SK-N-SH (cell line): ENCODE results near the gene C1orf50. TPM values are rescaled to one million over a fixed set of nuclear protein-coding genes. Genes with fewer than 3 reads are reported as not detected.

Source experiments
- CTCF ChIA-PET: fragments of 300-600, 350-600 bp; formaldehyde crosslinking; extraction: SDS; loops from one replicate; lab custom pipeline; 2021; lab: Yijun Ruan, JAX
- POLR2A ChIA-PET: fragments of 350-600 bp; sonication (Branson Sonifier 250); formaldehyde crosslinking; extraction: SDS; loops from one replicate; lab custom pipeline; 2020; ENCODE audit warnings: antibody characterized with exemption, inconsistent platforms; lab: Yijun Ruan, JAX
- DNase-seq: peaks from one replicate; pipeline ENCODE4 v3.0.0; 2012
- H2AFZ ChIP-seq: fragments of 200-600 bp; sonication (generic); 2 replicates; pipeline ENCODE4 v1.8.1; 2016; ENCODE audit warnings: antibody characterized with exemption, mild to moderate bottlenecking, low read depth
- H3F3A ChIP-seq: fragments of 200-600 bp; sonication (generic); replicated peaks from 2 replicates; pipeline ENCODE3; 2016; ENCODE audit warnings: antibody characterized with exemption, mild to moderate bottlenecking; ENCODE audit not compliant: insufficient read depth
- H3K27ac ChIP-seq, 2 experiments: fragments of 200-500 bp in 1 of 2; fragments of 200-600 bp in 1 of 2; sonication (Bioruptor generic) in 1 of 2; sonication (generic), shearing (Covaris generic) in 1 of 2; 2 replicates each; pipeline versions ENCODE4 v1.5.1 to v1.6.1; 2014 to 2016; ENCODE audit warnings: low read depth in 2 of 2, inconsistent platforms in 1 of 2, low read length in 1 of 2, mild to moderate bottlenecking in 1 of 2, mixed read lengths in 1 of 2
- H3K27me3 ChIP-seq: fragments of 200-600 bp; sonication (generic), shearing (Covaris generic); 2 replicates; pipeline ENCODE4 v1.6.1; 2016; ENCODE audit warnings: mixed run types; ENCODE audit not compliant: insufficient read depth
- H3K36me3 ChIP-seq, 2 experiments: fragments of 200-500 bp in 1 of 2; fragments of 200-600 bp in 1 of 2; sonication (Bioruptor generic) in 1 of 2; sonication (generic) in 1 of 2; replicated peaks in 1 of 2; 2 replicates each; pipeline versions ENCODE3 to v1.5.1; 2014 to 2016; ENCODE audit warnings: low read length in 1 of 2, mild to moderate bottlenecking in 1 of 2; ENCODE audit not compliant: insufficient read depth in 2 of 2, control insufficient read depth in 1 of 2
- H3K4me1 ChIP-seq, 2 experiments: fragments of 200-500 bp in 1 of 2; fragments of 200-600 bp in 1 of 2; sonication (Bioruptor generic) in 1 of 2; sonication (generic), shearing (Covaris generic) in 1 of 2; 2 replicates each; pipeline versions ENCODE4 v1.5.1 to v1.6.1; 2014 to 2016; ENCODE audit warnings: low read depth in 1 of 2, low read length in 1 of 2, mixed run types in 1 of 2; ENCODE audit not compliant: insufficient read depth in 2 of 2, control insufficient read depth in 1 of 2
- H3K4me2 ChIP-seq: fragments of 200-600 bp; sonication (generic), shearing (Covaris generic); 2 replicates; pipeline ENCODE4 v1.6.1; 2017; ENCODE audit warnings: mixed run types
- H3K4me3 ChIP-seq, 2 experiments: fragments of 200-500 bp in 1 of 2; fragments of 200-600 bp in 1 of 2; sonication (Bioruptor generic) in 1 of 2; sonication (generic), shearing (Covaris generic) in 1 of 2; 2 replicates each; pipeline versions ENCODE4 v1.5.1 to v1.8.1; 2014 to 2016; ENCODE audit warnings: low read depth in 2 of 2, inconsistent platforms in 1 of 2, low read length in 1 of 2, mild to moderate bottlenecking in 1 of 2, mixed read lengths in 1 of 2, moderate library complexity in 1 of 2
- H3K79me2 ChIP-seq: fragments of 200-600 bp; sonication (generic); 2 replicates; pipeline ENCODE4 v1.8.1; 2017; ENCODE audit warnings: mild to moderate bottlenecking; ENCODE audit not compliant: insufficient read depth
- H3K9ac ChIP-seq: fragments of 200-600 bp; sonication (generic); 2 replicates; pipeline ENCODE4 v1.6.1; 2017; ENCODE audit warnings: mixed run types
- H3K9me2 ChIP-seq: fragments of 200-600 bp; sonication (generic); 2 replicates; pipeline ENCODE4 v1.6.1; 2017; ENCODE audit warnings: mixed run types
- H3K9me3 ChIP-seq: fragments of 200-600 bp; sonication (generic); 2 replicates; pipeline ENCODE4 v1.6.1; 2017; ENCODE audit warnings: mixed run types, mild to moderate bottlenecking, moderate library complexity
- H4K20me1 ChIP-seq: fragments of 200-600 bp; sonication (generic); 2 replicates; pipeline ENCODE4 v1.6.1; 2017; ENCODE audit warnings: mild to moderate bottlenecking, mixed run types; ENCODE audit not compliant: insufficient read depth
- FOXJ3 ChIP-seq: sonication (generic); formaldehyde crosslinking; IDR thresholded peaks from 2 replicates; pipeline ENCODE4 v1.5.1; 2020; ENCODE audit warnings: mild to moderate bottlenecking, missing genetic modification reagents
- POLR2AphosphoS5 ChIP-seq: IDR thresholded peaks from 2 replicates; pipeline ENCODE4 v1.6.1; 2012; ENCODE audit warnings: low read depth, low read length
- RFX5 ChIP-seq: IDR thresholded peaks from 2 replicates; pipeline ENCODE4 v1.6.1; 2012; ENCODE audit warnings: mild to moderate bottlenecking, improper control_type of control experiment, low read length
- SIN3A ChIP-seq: IDR thresholded peaks from 2 replicates; pipeline ENCODE4 v1.6.1; 2012; ENCODE audit warnings: low read depth, mild to moderate bottlenecking, low read length, moderate library complexity, borderline replicate concordance
- TAF1 ChIP-seq: IDR thresholded peaks from 2 replicates; pipeline ENCODE4 v1.6.1; 2012; ENCODE audit warnings: low read depth, mild to moderate bottlenecking, low read length, moderate library complexity, borderline replicate concordance
- YY1 ChIP-seq: IDR thresholded peaks from 2 replicates; pipeline ENCODE4 v1.4.0; 2012; ENCODE audit warnings: low read depth, mild to moderate bottlenecking
- WGBS: methylation state at CpG from one replicate; pipeline ENCODE4 v1.1.6; 2017; ENCODE audit warnings: low lambda C conversion rate; 5-methylcytosine and 5-hydroxymethylcytosine counted together
- polyA plus RNA-seq, 3 experiments: library from polyadenylated mRNA; depleted of rRNA; stranded (reverse); fragments of >200 nt; gene quantifications; 2 replicates each; pipeline ENCODE4 v1.2.3, GENCODE V29; 2012
- TF ChIP-seq, protein P1 (sequence below): IDR thresholded peaks from 2 replicates; pipeline ENCODE4; 2012
- TF ChIP-seq, protein P2 (sequence below): fragments of 150-350 bp; IDR thresholded peaks from 2 replicates; pipeline ENCODE4 v1.6.1; 2016; ENCODE audit warnings: mild to moderate bottlenecking, low read depth, low read length
- TF ChIP-seq, protein P3 (sequence below): fragments of 150-350 bp; IDR thresholded peaks from 2 replicates; pipeline ENCODE4 v1.6.1; 2017; ENCODE audit warnings: antibody characterized with exemption, low read length, low read depth, borderline replicate concordance

The C1orf50 gene
- polyA plus RNA-seq, 1 of the 3 experiments (the other 2 are of a cell fraction) = 2.6 TPM

GRCh38 chr1:42737257-42737656 is 29.8 kb upstream of the C1orf50 start:
- DNase-seq = no peak
- Histone ChIP-seq H3K9ac (no peak overlapping the region), H3K4me1 (peaks cover 0 to 7% of the 10 kb centered on the region in 2 experiments; a peak in 1 of 4 replicates), H3K27me3 (no peaks in the 10 kb centered on the region), H2AFZ (no peak overlapping the region), H3K4me3 (no peak overlapping the region), H3K9me2 (no peaks in the 10 kb centered on the region), H3K79me2 (no peaks in the 10 kb centered on the region), H3K4me2 (no peak overlapping the region), H3K9me3 (no peaks in the 10 kb centered on the region), H3F3A (no peaks in the 10 kb centered on the region), H4K20me1 (no peaks in the 10 kb centered on the region), H3K36me3 (no peaks in the 10 kb centered on the region), H3K27ac (no peak overlapping the region)
- ChIA-PET POLR2A (no interaction called here), CTCF (interaction anchor here (1.0 to 5.5 kb wide), 3 partner anchors 11 to 20 kb away, joined by 3 to 25 read pairs (median 3); no protein-coding TSS in a partner anchor)
- no peak for TF ChIP-seq TAF1
- TF ChIP-seq, protein P1, sequence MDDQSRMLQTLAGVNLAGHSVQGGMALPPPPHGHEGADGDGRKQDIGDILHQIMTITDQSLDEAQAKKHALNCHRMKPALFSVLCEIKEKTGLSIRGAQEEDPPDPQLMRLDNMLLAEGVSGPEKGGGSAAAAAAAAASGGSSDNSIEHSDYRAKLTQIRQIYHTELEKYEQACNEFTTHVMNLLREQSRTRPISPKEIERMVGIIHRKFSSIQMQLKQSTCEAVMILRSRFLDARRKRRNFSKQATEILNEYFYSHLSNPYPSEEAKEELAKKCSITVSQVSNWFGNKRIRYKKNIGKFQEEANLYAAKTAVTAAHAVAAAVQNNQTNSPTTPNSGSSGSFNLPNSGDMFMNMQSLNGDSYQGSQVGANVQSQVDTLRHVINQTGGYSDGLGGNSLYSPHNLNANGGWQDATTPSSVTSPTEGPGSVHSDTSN = no peak
- no peak for TF ChIP-seq FOXJ3
- no peak for TF ChIP-seq YY1
- TF ChIP-seq, protein P2, sequence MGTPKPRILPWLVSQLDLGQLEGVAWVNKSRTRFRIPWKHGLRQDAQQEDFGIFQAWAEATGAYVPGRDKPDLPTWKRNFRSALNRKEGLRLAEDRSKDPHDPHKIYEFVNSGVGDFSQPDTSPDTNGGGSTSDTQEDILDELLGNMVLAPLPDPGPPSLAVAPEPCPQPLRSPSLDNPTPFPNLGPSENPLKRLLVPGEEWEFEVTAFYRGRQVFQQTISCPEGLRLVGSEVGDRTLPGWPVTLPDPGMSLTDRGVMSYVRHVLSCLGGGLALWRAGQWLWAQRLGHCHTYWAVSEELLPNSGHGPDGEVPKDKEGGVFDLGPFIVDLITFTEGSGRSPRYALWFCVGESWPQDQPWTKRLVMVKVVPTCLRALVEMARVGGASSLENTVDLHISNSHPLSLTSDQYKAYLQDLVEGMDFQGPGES = no peak
- TF ChIP-seq RFX5 = no peak
- 91% methylated on average over 5 of the region's 5 CpGs for WGBS

DNA sequence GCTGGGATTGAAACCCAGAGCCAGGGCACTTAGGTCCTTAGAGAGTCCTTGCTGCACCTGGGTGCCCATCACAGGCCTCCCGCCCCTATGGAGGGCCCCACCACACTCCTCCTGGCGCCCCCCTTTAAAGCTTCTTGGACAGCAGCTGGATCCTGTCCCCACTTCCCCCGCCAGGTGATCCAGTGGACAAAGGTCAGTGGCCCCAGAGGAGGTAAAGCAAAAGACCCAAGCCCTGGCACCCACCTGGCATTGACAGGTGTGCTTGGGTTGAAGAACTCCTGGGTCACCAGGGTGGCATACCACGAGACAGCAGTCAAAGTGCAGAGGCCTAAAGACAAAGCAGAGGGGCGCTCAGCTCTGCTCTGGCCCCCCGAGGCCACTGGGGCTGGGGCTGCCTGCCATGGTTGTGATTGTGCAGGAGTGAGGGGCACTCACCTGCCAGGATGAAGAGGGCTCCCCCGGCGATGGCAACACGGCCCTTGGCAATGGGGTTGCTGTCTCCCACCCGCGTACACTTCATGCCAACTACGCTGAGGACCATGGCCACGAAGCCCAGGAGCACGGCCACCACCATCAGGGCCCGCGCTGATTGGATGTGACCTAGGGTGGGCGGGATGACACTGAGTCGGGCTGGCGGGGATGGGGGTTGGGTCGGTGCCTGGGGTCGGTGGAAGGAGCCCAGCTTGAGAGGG is 28.9 kb upstream of the C1orf50 start:
- ChIA-PET POLR2A (no interaction called here), CTCF (interaction anchor here (0.6 to 5.5 kb wide), 4 partner anchors 10 to 160 kb away, joined by 3 to 25 read pairs (median 3); no protein-coding TSS in a partner anchor)
- no peak overlapping the region for H2AFZ ChIP-seq
- no peaks in the 10 kb centered on the region for H4K20me1 ChIP-seq
- no peaks in the 10 kb centered on the region for H3K79me2 ChIP-seq
- no peaks in the 10 kb centered on the region for H3K9me2 ChIP-seq
- TF ChIP-seq, protein P3, sequence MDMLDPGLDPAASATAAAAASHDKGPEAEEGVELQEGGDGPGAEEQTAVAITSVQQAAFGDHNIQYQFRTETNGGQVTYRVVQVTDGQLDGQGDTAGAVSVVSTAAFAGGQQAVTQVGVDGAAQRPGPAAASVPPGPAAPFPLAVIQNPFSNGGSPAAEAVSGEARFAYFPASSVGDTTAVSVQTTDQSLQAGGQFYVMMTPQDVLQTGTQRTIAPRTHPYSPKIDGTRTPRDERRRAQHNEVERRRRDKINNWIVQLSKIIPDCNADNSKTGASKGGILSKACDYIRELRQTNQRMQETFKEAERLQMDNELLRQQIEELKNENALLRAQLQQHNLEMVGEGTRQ = no peak
- TF ChIP-seq, protein P1 = no peak
- TF ChIP-seq FOXJ3 = no peak
- TF ChIP-seq, protein P2 = no peak
- TF ChIP-seq SIN3A = no peak
- no peak for TF ChIP-seq POLR2AphosphoS5
- no peaks in the 10 kb centered on the region for H3K27me3 ChIP-seq
- H3F3A ChIP-seq = no peaks in the 10 kb centered on the region
- H3K4me1 ChIP-seq = peaks cover 0 to 16% of the 10 kb centered on the region in 2 experiments; a peak in 1 of 4 replicates
- H3K4me3 ChIP-seq = no peak overlapping the region
- 97% methylated on average over 8 of the region's 21 CpGs for WGBS
- DNase-seq = no peak
- H3K9me3 ChIP-seq = no peaks in the 10 kb centered on the region
- H3K9ac ChIP-seq = no peak overlapping the region
- H3K4me2 ChIP-seq = no peak overlapping the region
- no peak overlapping the region for H3K27ac ChIP-seq
- no peaks in the 10 kb centered on the region for H3K36me3 ChIP-seq
